Chondrocyte (in vitro differentiated cells): ENCODE measurements around the gene DHRS12. TPM values are rescaled to one million over a fixed set of nuclear protein-coding genes. Genes with fewer than 3 reads are reported as not detected.
"Not testable (repeated sequence)": the region's sequence is repeated elsewhere in the genome, so short reads cannot be mapped to it uniquely, and the experiment has no call there.

Experiments used
- DNase-seq: peaks from one replicate; pipeline ENCODE4 v3.0.0; 2021; ENCODE audit warnings: mixed read lengths, low spot score
- H3K27ac Mint-ChIP-seq: one replicate; pipeline ENCODE4 v1.8.0; 2021; ENCODE audit warnings: mild to moderate bottlenecking, moderate library complexity, mixed read lengths; ENCODE audit not compliant: unreplicated experiment
- H3K27me3 Mint-ChIP-seq: 2 replicates; pipeline ENCODE4 v1.8.0; 2021; ENCODE audit warnings: low read depth, mixed read lengths
- H3K36me3 Mint-ChIP-seq: 2 replicates; pipeline ENCODE4 v1.8.0; 2021; ENCODE audit warnings: low read depth, mixed read lengths
- H3K4me1 Mint-ChIP-seq: 2 replicates; pipeline ENCODE4 v1.8.0; 2021; ENCODE audit warnings: low read depth, mild to moderate bottlenecking, mixed read lengths
- H3K4me3 Mint-ChIP-seq: one replicate; pipeline ENCODE4 v1.8.0; 2021; ENCODE audit warnings: mild to moderate bottlenecking, moderate library complexity, mixed read lengths; ENCODE audit not compliant: unreplicated experiment
- H3K9me3 Mint-ChIP-seq: 2 replicates; pipeline ENCODE4 v1.8.0; 2021; ENCODE audit warnings: low read depth, mixed read lengths
- total RNA-seq: library from RNA; stranded (reverse); gene quantifications from 3 replicates; pipeline ENCODE4 v1.2.1, GENCODE V29; 2021
- TF ChIP-seq, protein P1 (sequence below): fragments of 200-600 bp; sonication (generic); IDR thresholded peaks from 2 replicates; pipeline ENCODE4 v1.5.0; 2021; ENCODE audit warnings: antibody characterized with exemption, mild to moderate bottlenecking, moderate library complexity

DHRS12 gene
- total RNA-seq, 1 donor from 2014 or later: 7.6 TPM

- Mint-ChIP-seq H3K36me3 (no peaks in the 10 kb centered on the region), H3K9me3 (no peaks in the 10 kb centered on the region), H3K27me3 (peaks cover 13% of the 10 kb centered on the region), H3K4me3 (no peak overlapping the region), H3K27ac (no peak overlapping the region), H3K4me1 (peaks cover 3% of the 10 kb centered on the region)
- TF ChIP-seq, protein P1, sequence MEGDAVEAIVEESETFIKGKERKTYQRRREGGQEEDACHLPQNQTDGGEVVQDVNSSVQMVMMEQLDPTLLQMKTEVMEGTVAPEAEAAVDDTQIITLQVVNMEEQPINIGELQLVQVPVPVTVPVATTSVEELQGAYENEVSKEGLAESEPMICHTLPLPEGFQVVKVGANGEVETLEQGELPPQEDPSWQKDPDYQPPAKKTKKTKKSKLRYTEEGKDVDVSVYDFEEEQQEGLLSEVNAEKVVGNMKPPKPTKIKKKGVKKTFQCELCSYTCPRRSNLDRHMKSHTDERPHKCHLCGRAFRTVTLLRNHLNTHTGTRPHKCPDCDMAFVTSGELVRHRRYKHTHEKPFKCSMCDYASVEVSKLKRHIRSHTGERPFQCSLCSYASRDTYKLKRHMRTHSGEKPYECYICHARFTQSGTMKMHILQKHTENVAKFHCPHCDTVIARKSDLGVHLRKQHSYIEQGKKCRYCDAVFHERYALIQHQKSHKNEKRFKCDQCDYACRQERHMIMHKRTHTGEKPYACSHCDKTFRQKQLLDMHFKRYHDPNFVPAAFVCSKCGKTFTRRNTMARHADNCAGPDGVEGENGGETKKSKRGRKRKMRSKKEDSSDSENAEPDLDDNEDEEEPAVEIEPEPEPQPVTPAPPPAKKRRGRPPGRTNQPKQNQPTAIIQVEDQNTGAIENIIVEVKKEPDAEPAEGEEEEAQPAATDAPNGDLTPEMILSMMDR: no peak
- DNase-seq: no peak
These were observed 22.6 kb upstream of the DHRS12 start for GRCh38 chr13:51826606-51827005.

DNA sequence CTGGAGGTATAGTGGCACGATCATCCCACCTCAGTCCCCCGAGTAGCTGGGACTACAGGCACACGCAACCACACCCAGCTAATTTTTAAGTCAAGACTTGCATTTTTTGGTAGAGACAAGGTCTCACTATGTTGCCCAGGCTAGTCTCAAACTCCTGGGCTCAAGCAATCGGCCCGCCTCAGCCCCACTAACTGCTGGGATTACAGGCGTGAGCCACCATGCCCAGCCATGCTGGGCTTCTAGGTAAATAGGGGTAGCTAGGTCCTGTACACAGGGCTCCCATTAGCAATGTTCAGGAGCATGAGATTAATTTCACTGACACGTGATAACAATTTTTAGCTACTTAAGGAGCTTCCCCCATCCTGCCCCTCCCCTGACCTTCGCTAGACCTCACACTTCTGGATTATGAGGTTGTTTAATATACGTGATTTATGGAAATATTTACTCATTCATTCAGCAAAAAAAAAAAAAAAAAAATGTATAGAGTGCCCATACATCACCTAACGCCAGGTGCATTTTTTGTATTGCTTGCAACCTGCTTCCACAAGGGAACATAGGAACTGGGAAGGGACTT is 21.8 kb upstream of the DHRS12 start:
- TF ChIP-seq, protein P1: no peak
- peaks cover 18% of the 10 kb centered on the region for H3K27me3 Mint-ChIP-seq
- no peaks in the 10 kb centered on the region for H3K36me3 Mint-ChIP-seq
- H3K4me1 Mint-ChIP-seq: peaks cover 3% of the 10 kb centered on the region
- H3K4me3 Mint-ChIP-seq: no peak overlapping the region
- H3K9me3 Mint-ChIP-seq: no peaks in the 10 kb centered on the region
- H3K27ac Mint-ChIP-seq: no peak overlapping the region
- DNase-seq: no peak

DNA sequence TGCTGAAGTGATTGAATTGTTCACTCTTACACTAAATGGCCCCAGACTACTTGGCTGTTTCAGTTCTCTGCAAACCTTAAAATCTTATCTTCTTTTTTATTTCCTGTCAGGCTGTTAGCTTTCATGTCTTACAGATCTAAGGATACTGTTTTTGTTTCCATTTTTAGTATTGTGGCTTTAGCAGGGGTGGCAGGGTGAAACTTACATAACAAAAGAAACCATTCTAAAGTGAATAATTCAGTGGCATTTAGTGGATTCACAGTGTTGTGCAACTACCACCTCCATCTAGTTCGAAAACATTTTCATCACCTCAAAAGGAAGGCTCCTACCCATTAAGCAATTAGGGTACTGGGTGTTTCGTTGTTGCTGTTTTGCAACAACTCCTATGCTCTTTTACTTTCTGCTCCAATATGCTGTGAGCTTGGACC is 21.2 kb upstream of the DHRS12 start:
- Mint-ChIP-seq H3K36me3 (no peaks in the 10 kb centered on the region), H3K27me3 (peaks cover 18% of the 10 kb centered on the region), H3K4me3 (no peak overlapping the region), H3K27ac (no peak overlapping the region), H3K4me1 (peaks cover 3% of the 10 kb centered on the region), H3K9me3 (no peaks in the 10 kb centered on the region)
- TF ChIP-seq, protein P1: no peak
- DNase-seq: no peak

GRCh38 chr13:51824712-51825111 is 20.7 kb upstream of the DHRS12 start:
- not testable (repeated sequence) for H3K27ac Mint-ChIP-seq, H3K9me3 Mint-ChIP-seq, DNase-seq, H3K4me1 Mint-ChIP-seq, H3K4me3 Mint-ChIP-seq, H3K36me3 Mint-ChIP-seq
- H3K27me3 Mint-ChIP-seq: peaks cover 20% of the 10 kb centered on the region

DNA sequence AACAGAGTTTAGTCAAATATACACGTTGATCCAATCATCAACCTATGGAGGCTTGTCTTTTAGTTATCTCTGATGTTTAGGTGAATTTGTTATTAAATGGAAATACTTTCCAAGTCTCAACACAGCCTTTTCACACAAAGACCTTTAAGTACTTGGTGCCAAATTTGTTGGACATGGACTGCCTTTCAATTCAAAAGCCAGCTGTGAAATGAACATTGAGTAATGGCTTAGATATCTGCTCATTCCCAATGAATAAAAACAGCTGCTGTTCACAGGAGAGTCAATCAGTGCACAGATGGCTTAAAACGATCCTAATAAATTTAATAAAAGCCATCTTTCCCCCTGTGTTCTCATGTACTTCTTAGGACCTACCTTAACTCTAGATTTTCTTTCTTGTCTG is 19.9 kb upstream of the DHRS12 start:
- no peaks in the 10 kb centered on the region for H3K36me3 Mint-ChIP-seq
- no peak overlapping the region for H3K4me3 Mint-ChIP-seq
- peaks cover 22% of the 10 kb centered on the region for H3K27me3 Mint-ChIP-seq

More for the DNA sequence above, 19.9 kb upstream of the DHRS12 start:
- no peak for DNase-seq
- Mint-ChIP-seq H3K27ac (no peak overlapping the region), H3K4me1 (peaks cover 10% of the 10 kb centered on the region), H3K9me3 (no peaks in the 10 kb centered on the region)
- TF ChIP-seq, protein P1: no peak
